IPS-15b (cell line): ENCODE results near the gene SH2D4B.
"Not testable (repeated sequence)": the region's sequence is repeated elsewhere in the genome, so short reads cannot be mapped to it uniquely, and the experiment has no call there.

ENCODE experiments used
- H3K27me3 ChIP-seq: one replicate; pipeline ENCODE4 v1.6.1; 2013; ENCODE audit warnings: low read length; ENCODE audit not compliant: control insufficient read depth, insufficient read depth
- H3K36me3 ChIP-seq: one replicate; pipeline ENCODE4 v1.6.1; 2013; ENCODE audit warnings: low read length; ENCODE audit not compliant: control insufficient read depth, insufficient read depth
- H3K4me1 ChIP-seq: one replicate; pipeline ENCODE4 v1.6.1; 2013; ENCODE audit warnings: mild to moderate bottlenecking, low read length; ENCODE audit not compliant: control insufficient read depth, insufficient read depth
- H3K4me3 ChIP-seq: one replicate; pipeline ENCODE4 v1.5.1; 2013; ENCODE audit warnings: low read depth, low read length
- H3K9ac ChIP-seq: one replicate; pipeline ENCODE4 v1.6.1; 2013; ENCODE audit warnings: low read depth, mild to moderate bottlenecking, low read length
- H3K9me3 ChIP-seq: one replicate; pipeline ENCODE4 v1.6.1; 2013; ENCODE audit warnings: mild to moderate bottlenecking, low read length; ENCODE audit not compliant: control insufficient read depth, insufficient read depth

SH2D4B gene

GRCh38 chr10:80532571-80532970 is 5.1 kb upstream of the SH2D4B start:
- Histone ChIP-seq H3K9ac (no peak overlapping the region), H3K27me3 (peaks cover 9% of the 10 kb centered on the region), H3K9me3 (no peaks in the 10 kb centered on the region), H3K36me3 (no peaks in the 10 kb centered on the region), H3K4me1 (no peaks in the 10 kb centered on the region), H3K4me3 (no peak overlapping the region)

- not testable (repeated sequence) for H3K4me1 ChIP-seq, H3K9ac ChIP-seq, H3K36me3 ChIP-seq, H3K9me3 ChIP-seq, H3K27me3 ChIP-seq, H3K4me3 ChIP-seq
These were observed 3.6 kb upstream of the SH2D4B start for GRCh38 chr10:80534059-80534458.

- H3K4me3 ChIP-seq, H3K9me3 ChIP-seq, H3K9ac ChIP-seq, H3K27me3 ChIP-seq, H3K36me3 ChIP-seq, H3K4me1 ChIP-seq: not testable (repeated sequence)
These were observed 3.1 kb upstream of the SH2D4B start for GRCh38 chr10:80534646-80535045.

GRCh38 chr10:80535671-80536360 is 1.9 kb upstream of the SH2D4B start:
- Histone ChIP-seq H3K27me3 (peaks cover 9% of the 10 kb centered on the region), H3K4me3 (peak overlapping the region; percentile 65), H3K9me3 (no peaks in the 10 kb centered on the region), H3K4me1 (no peaks in the 10 kb centered on the region), H3K9ac (no peak overlapping the region), H3K36me3 (no peaks in the 10 kb centered on the region)

- Histone ChIP-seq H3K4me3 (peak overlapping the region; percentile 65), H3K9ac (no peak overlapping the region)
These were observed 1.3 kb upstream of the SH2D4B start for GRCh38 chr10:80536361-80536835.

GRCh38 chr10:80537086-80537735 is 491 bp upstream of the SH2D4B start:
- no peak overlapping the region for H3K9ac ChIP-seq
- no peaks in the 10 kb centered on the region for H3K9me3 ChIP-seq
- H3K36me3 ChIP-seq = no peaks in the 10 kb centered on the region
- H3K4me3 ChIP-seq = no peak overlapping the region
- H3K27me3 ChIP-seq = peaks cover 9% of the 10 kb centered on the region
- no peaks in the 10 kb centered on the region for H3K4me1 ChIP-seq

More at GRCh38 chr10:80536361-80536835, 1.3 kb upstream of the SH2D4B start:
- Histone ChIP-seq H3K9me3 (no peaks in the 10 kb centered on the region), H3K27me3 (peaks cover 9% of the 10 kb centered on the region), H3K36me3 (no peaks in the 10 kb centered on the region), H3K4me1 (no peaks in the 10 kb centered on the region)

- no peaks in the 10 kb centered on the region for H3K9me3 ChIP-seq
- no peak overlapping the region for H3K4me3 ChIP-seq
- no peak overlapping the region for H3K9ac ChIP-seq
- H3K36me3 ChIP-seq = no peaks in the 10 kb centered on the region
- H3K4me1 ChIP-seq = no peaks in the 10 kb centered on the region
- H3K27me3 ChIP-seq = peaks cover 9% of the 10 kb centered on the region
These were observed 931 bp downstream of the SH2D4B start for GRCh38 chr10:80538481-80539185.

- Histone ChIP-seq H3K36me3 (no peaks in the 10 kb centered on the region), H3K4me3 (no peak overlapping the region), H3K4me1 (no peaks in the 10 kb centered on the region), H3K9me3 (no peaks in the 10 kb centered on the region), H3K27me3 (peaks cover 9% of the 10 kb centered on the region), H3K9ac (no peak overlapping the region)
These were observed 1.8 kb downstream of the SH2D4B start for GRCh38 chr10:80539421-80540031.

- Histone ChIP-seq H3K36me3 (no peaks in the 10 kb centered on the region), H3K4me3 (no peak overlapping the region), H3K9me3 (no peaks in the 10 kb centered on the region), H3K9ac (no peak overlapping the region), H3K4me1 (no peaks in the 10 kb centered on the region), H3K27me3 (peaks cover 9% of the 10 kb centered on the region)
These were observed 2.4 kb downstream of the SH2D4B start for GRCh38 chr10:80540136-80540535.

- no peaks in the 10 kb centered on the region for H3K4me1 ChIP-seq
- H3K4me3 ChIP-seq = no peak overlapping the region
- H3K9me3 ChIP-seq = no peaks in the 10 kb centered on the region
- H3K27me3 ChIP-seq = peaks cover 9% of the 10 kb centered on the region
- H3K9ac ChIP-seq = no peak overlapping the region
- no peaks in the 10 kb centered on the region for H3K36me3 ChIP-seq
These were observed 2.9 kb downstream of the SH2D4B start for GRCh38 chr10:80540618-80540980.

GRCh38 chr10:80540981-80541750 is 3.5 kb downstream of the SH2D4B start:
- Histone ChIP-seq H3K4me3 (no peak overlapping the region), H3K36me3 (no peaks in the 10 kb centered on the region), H3K9me3 (no peaks in the 10 kb centered on the region), H3K27me3 (peaks cover 9% of the 10 kb centered on the region), H3K4me1 (no peaks in the 10 kb centered on the region), H3K9ac (no peak overlapping the region)
